Left cardiac atrium (tissue), 4 donors: ENCODE data around the gene CRYGC. TPM values are rescaled to one million over a fixed set of nuclear protein-coding genes. Genes with fewer than 3 reads are reported as not detected.
"Not testable (repeated sequence)": the region's sequence is repeated elsewhere in the genome, so short reads cannot be mapped to it uniquely, and the experiment has no call there.

Experiments
- ATAC-seq, 2 donors: fragments of 200-7000 bp; cut with Tn5 transposase; one replicate each; pipeline ENCODE4 v1.9.1; 2020; ENCODE audit warnings: mild to moderate bottlenecking in 2 of 2, moderate library complexity in 2 of 2
- DNase-seq: peaks from one replicate; pipeline ENCODE4 v3.0.0-alpha.2; 2020
- intact Hi-C, 2 donors: fragments of 100-400 bp; cut with DNase I; formaldehyde crosslinking; loops; one replicate each; pipeline versions ENCODE4 v1.14.1 to v1.15.1; 2022 to 2023
- total RNA-seq, 2 donors: library from RNA; stranded (reverse); fragmentation: NEBNext Ultra II Directional; extraction: Animal tissue kit (Norgen Biotek cat#: 25700); gene quantifications; one replicate each; pipeline ENCODE4 v1.2.1, GENCODE V29; 2021
- donor health status: DM: no; HTN: yes; CAD: no.
- donor health status: DM: no; HTN: yes; CAD: no; lungs with severe emphysema.
- donor health status: DM: yes; HTN: yes; CAD: no.
- donor health status: Dilated cardiomyopathy.

The CRYGC gene
- total RNA-seq, 2 donors from 2014 or later: not detected

GRCh38 chr2:208099682-208100470, 29.8 kb downstream of the CRYGC start:
- DNase-seq (no peak), ATAC-seq (no peak)
- intact Hi-C loops: loop anchor here in 1 of 2 donors (10.0 kb wide), 1 partner anchor 155 kb away; the partner anchor contains the start of gene IDH1

- ATAC-seq, intact Hi-C loops, DNase-seq: not testable (repeated sequence)
Measured at GRCh38 chr2:208098701-208099100, 30.9 kb downstream of the CRYGC start.

GRCh38 chr2:208098267-208098666, 31.4 kb downstream of the CRYGC start:
- DNase-seq: no peak
- ATAC-seq: peak; percentile 44 to 59
- intact Hi-C loops: no loop called here

- intact Hi-C loops: no loop called here
- no peak for DNase-seq
- ATAC-seq: peak; percentile 72 to 77
Measured at GRCh38 chr2:208097801-208098200, 31.8 kb downstream of the CRYGC start.

GRCh38 chr2:208097313-208097712, 32.3 kb downstream of the CRYGC start:
- intact Hi-C loops: no loop called here
- peak; percentile 21 to 22 for ATAC-seq
- no peak for DNase-seq

GRCh38 chr2:208096080-208096479, 33.5 kb downstream of the CRYGC start:
- ATAC-seq: no peak

GRCh38 chr2:208093128-208093527, 36.5 kb downstream of the CRYGC start:
- DNase-seq (no peak), ATAC-seq (no peak)
- intact Hi-C loops: no loop called here

More at GRCh38 chr2:208096080-208096479, 33.5 kb downstream of the CRYGC start:
- DNase-seq: no peak
- intact Hi-C loops: no loop called here

- intact Hi-C loops: no loop called here
- ATAC-seq (no peak), DNase-seq (no peak)
Measured at GRCh38 chr2:208092093-208092832, 37.4 kb downstream of the CRYGC start.

- intact Hi-C loops: no loop called here
- DNase-seq: no peak
- ATAC-seq: no peak
Measured at GRCh38 chr2:208090420-208090819, 39.2 kb downstream of the CRYGC start.

GRCh38 chr2:208086029-208086428, 43.6 kb downstream of the CRYGC start:
- ATAC-seq (no peak), DNase-seq (no peak)
- intact Hi-C loops: no loop called here

GRCh38 chr2:208083807-208084206, 45.8 kb downstream of the CRYGC start:
- no peak for ATAC-seq
- intact Hi-C loops: no loop called here
- no peak for DNase-seq

Other genes starting within 250 kb of the CRYGC start
- 10 to 100 TPM in 1 of 2 donors, 1 to 10 TPM in 1; 8.2 to 10.7 TPM for gene PLEKHM3, start 104.3 kb downstream of the CRYGC start, total RNA-seq
- not detected for gene CRYGD, start 5.3 kb downstream of the CRYGC start, total RNA-seq
- not detected for gene CRYGB, start 16.3 kb upstream of the CRYGC start, total RNA-seq
- gene CRYGA, start 33.8 kb upstream of the CRYGC start, total RNA-seq: not detected
- not detected for gene C2orf80, start 60.2 kb upstream of the CRYGC start, total RNA-seq
- 10 to 100 TPM; 36.5 to 79.9 TPM for gene IDH1, start 125.2 kb upstream of the CRYGC start, total RNA-seq
- gene PIKFYVE, start 136.4 kb upstream of the CRYGC start, total RNA-seq: 10 to 100 TPM; 17.2 to 18.6 TPM